IMR-90 (cell line): ENCODE measurements around the gene KBTBD12. TPM values are rescaled to one million over a fixed set of nuclear protein-coding genes. Genes with fewer than 3 reads are reported as not detected.

Experiments used
- ATAC-seq: fragments of 200-7000 bp; cut with Tn5 transposase; 2 replicates; pipeline ENCODE4 v1.9.1; 2020; ENCODE audit warnings: low read depth, mild to moderate bottlenecking, moderate library complexity
- BruUV-seq: library from RNA; stranded (reverse); fragments of 400-500 nt; replicated peaks from 2 replicates; lab custom pipeline; 2021; lab: Mats Ljungman, UMichigan
- CTCF ChIA-PET: fragments of 300-600 bp; formaldehyde crosslinking; extraction: SDS; loops from one replicate; lab custom pipeline; 2021; ENCODE audit warnings: antibody characterized with exemption; lab: Yijun Ruan, JAX
- POLR2A ChIA-PET: fragments of 300-600 bp; sonication (Branson Sonifier 250); formaldehyde crosslinking; loops from one replicate; lab custom pipeline; 2022; ENCODE audit warnings: antibody characterized with exemption; ENCODE audit not compliant: unreplicated experiment; lab: Charles Lee
- DNase-seq: peaks from one replicate; pipeline ENCODE4 v3.0.0; 2013
- H2AFZ ChIP-seq: replicated peaks from 2 replicates; pipeline ENCODE3; 2013; ENCODE audit warnings: low read length, mild to moderate bottlenecking; ENCODE audit not compliant: poor library complexity
- H2AK5ac ChIP-seq: 2 replicates; pipeline ENCODE4 v1.6.1; 2013; ENCODE audit warnings: low read depth, low read length, inconsistent platforms
- H2AK9ac ChIP-seq: replicated peaks from 2 replicates; pipeline ENCODE3; 2013; ENCODE audit warnings: mild to moderate bottlenecking, low read depth, low read length, moderate library complexity; ENCODE audit not compliant: poor library complexity
- H2BK120ac ChIP-seq: 2 replicates; pipeline ENCODE4 v1.6.1; 2013; ENCODE audit warnings: low read depth, low read length, inconsistent platforms
- H2BK15ac ChIP-seq: 3 replicates; pipeline ENCODE4 v1.6.1; 2013; ENCODE audit warnings: low read depth, low read length, inconsistent platforms
- H2BK20ac ChIP-seq: 2 replicates; pipeline ENCODE4 v1.6.1; 2013; ENCODE audit warnings: low read depth, mild to moderate bottlenecking, inconsistent platforms, low read length, moderate library complexity
- H2BK5ac ChIP-seq: 2 replicates; pipeline ENCODE4 v1.6.1; 2013; ENCODE audit warnings: mild to moderate bottlenecking, low read depth, low read length, inconsistent platforms; ENCODE audit not compliant: poor library complexity, severe bottlenecking
- H3K14ac ChIP-seq: replicated peaks from 2 replicates; pipeline ENCODE4 v1.6.1; 2013; ENCODE audit warnings: low read depth, low read length, inconsistent platforms
- H3K18ac ChIP-seq: 2 replicates; pipeline ENCODE4 v1.6.1; 2013; ENCODE audit warnings: low read depth, low read length, control low read depth
- H3K23ac ChIP-seq: 2 replicates; pipeline ENCODE4 v1.6.1; 2013; ENCODE audit warnings: low read depth, low read length, inconsistent platforms
- H3K27ac ChIP-seq: 2 replicates; pipeline ENCODE4 v1.5.1; 2013; ENCODE audit warnings: mild to moderate bottlenecking, control low read depth, low read length; ENCODE audit not compliant: insufficient read depth
- H3K27me3 ChIP-seq: 2 replicates; pipeline ENCODE4 v1.6.1; 2013; ENCODE audit warnings: low read length; ENCODE audit not compliant: control insufficient read depth, insufficient read depth
- H3K36me3 ChIP-seq: 2 replicates; pipeline ENCODE4 v1.6.1; 2013; ENCODE audit warnings: low read length, mixed read lengths; ENCODE audit not compliant: control insufficient read depth, insufficient read depth
- H3K4ac ChIP-seq: 2 replicates; pipeline ENCODE4 v1.6.1; 2013; ENCODE audit warnings: low read depth, low read length, inconsistent platforms
- H3K4me1 ChIP-seq: 2 replicates; pipeline ENCODE4 v1.6.1; 2013; ENCODE audit warnings: low read length, mixed read lengths; ENCODE audit not compliant: control insufficient read depth, insufficient read depth
- H3K4me2 ChIP-seq: 2 replicates; pipeline ENCODE4 v1.6.1; 2013; ENCODE audit warnings: low read depth, mild to moderate bottlenecking, control low read depth, low read length, moderate library complexity
- H3K4me3 ChIP-seq: 2 replicates; pipeline ENCODE4 v1.5.1; 2013; ENCODE audit warnings: low read depth, mild to moderate bottlenecking, control low read depth, low read length, moderate library complexity; ENCODE audit not compliant: insufficient read depth
- H3K56ac ChIP-seq: 2 replicates; pipeline ENCODE4 v1.6.1; 2013; ENCODE audit warnings: low read length, inconsistent platforms; ENCODE audit not compliant: insufficient read depth; ENCODE audit errors: extremely low read depth
- H3K79me1 ChIP-seq, 2 experiments: 2 replicates each; pipeline ENCODE4 v1.6.1; 2013; ENCODE audit warnings: low read length in 2 of 2, inconsistent platforms in 1 of 2, low read depth in 1 of 2
- H3K9ac ChIP-seq: 2 replicates; pipeline ENCODE4 v1.6.1; 2013; ENCODE audit warnings: low read depth, low read length, control low read depth
- H3K9me1 ChIP-seq: 2 replicates; pipeline ENCODE4 v1.6.1; 2013; ENCODE audit warnings: low read length, inconsistent platforms; ENCODE audit not compliant: insufficient read depth
- H3K9me3 ChIP-seq: 2 replicates; pipeline ENCODE4 v1.6.1; 2013; ENCODE audit warnings: low read length; ENCODE audit not compliant: control insufficient read depth, insufficient read depth
- H4K20me1 ChIP-seq: 2 replicates; pipeline ENCODE4 v1.6.1; 2013; ENCODE audit warnings: low read length, inconsistent platforms; ENCODE audit not compliant: insufficient read depth
- H4K5ac ChIP-seq: 2 replicates; pipeline ENCODE4 v1.6.1; 2013; ENCODE audit warnings: mild to moderate bottlenecking, low read depth, low read length, control low read depth
- H4K8ac ChIP-seq, 2 experiments: 2 replicates each; pipeline ENCODE4 v1.6.1; 2013; ENCODE audit warnings: low read depth in 2 of 2, low read length in 2 of 2, control low read depth in 1 of 2, inconsistent platforms in 1 of 2
- H4K91ac ChIP-seq: 2 replicates; pipeline ENCODE4 v1.6.1; 2013; ENCODE audit warnings: low read depth, low read length, inconsistent platforms; ENCODE audit not compliant: insufficient read depth
- BHLHE40 ChIP-seq: fragments of 150-350 bp; IDR thresholded peaks from 2 replicates; pipeline ENCODE4 v1.6.1; 2016; ENCODE audit warnings: mild to moderate bottlenecking, low read depth, low read length
- CEBPB ChIP-seq: IDR thresholded peaks from 2 replicates; pipeline ENCODE4 v1.6.1; 2012; ENCODE audit warnings: low read depth, low read length, improper control_type of control experiment
- CHD1 ChIP-seq: IDR thresholded peaks from 2 replicates; pipeline ENCODE4 v1.6.1; 2012; ENCODE audit warnings: low read depth, low read length, improper control_type of control experiment
- FOS ChIP-seq: fragments of 150-350 bp; IDR thresholded peaks from 2 replicates; pipeline ENCODE4 v1.6.1; 2016; ENCODE audit warnings: low read depth, low read length
- MAFK ChIP-seq: IDR thresholded peaks from 2 replicates; pipeline ENCODE4 v1.6.1; 2012; ENCODE audit warnings: low read depth, low read length, improper control_type of control experiment
- MAZ ChIP-seq: IDR thresholded peaks from 2 replicates; pipeline ENCODE4 v1.6.1; 2012; ENCODE audit warnings: low read depth, mild to moderate bottlenecking, low read length, improper control_type of control experiment, moderate library complexity, borderline replicate concordance
- MXI1 ChIP-seq: IDR thresholded peaks from 2 replicates; pipeline ENCODE4 v1.6.1; 2012; ENCODE audit warnings: low read depth, mild to moderate bottlenecking, low read length, moderate library complexity, borderline replicate concordance
- NFE2L2 ChIP-seq: fragments of 150-350 bp; IDR thresholded peaks from 2 replicates; pipeline ENCODE4 v1.6.1; 2016; ENCODE audit warnings: low read depth, mild to moderate bottlenecking, low read length
- POLR2A ChIP-seq: IDR thresholded peaks from 2 replicates; pipeline ENCODE4 v1.6.1; 2012; ENCODE audit warnings: mild to moderate bottlenecking, low read depth, low read length
- RAD21 ChIP-seq: IDR thresholded peaks from 2 replicates; pipeline ENCODE4 v1.6.1; 2012; ENCODE audit warnings: low read length, improper control_type of control experiment
- RCOR1 ChIP-seq: IDR thresholded peaks from 2 replicates; pipeline ENCODE4 v1.6.1; 2012; ENCODE audit warnings: mild to moderate bottlenecking, low read length, improper control_type of control experiment; ENCODE audit not compliant: insufficient replicate concordance
- RFX5 ChIP-seq: IDR thresholded peaks from 2 replicates; pipeline ENCODE4 v1.8.0; 2012; ENCODE audit warnings: low read depth, mild to moderate bottlenecking, low read length, moderate library complexity
- SMC3 ChIP-seq: fragments of 150-350 bp; IDR thresholded peaks from 2 replicates; pipeline ENCODE4 v1.6.1; 2016; ENCODE audit warnings: low read depth, mild to moderate bottlenecking, antibody characterized with exemption, low read length, moderate library complexity
- USF2 ChIP-seq: fragments of 150-350 bp; IDR thresholded peaks from 2 replicates; pipeline ENCODE4 v1.6.1; 2017; ENCODE audit warnings: mild to moderate bottlenecking, antibody characterized with exemption, low read length, low read depth
- dilution Hi-C: fragments of 300-500 bp; cut with HindIII; formaldehyde crosslinking; loops from one replicate; pipeline ENCODE4 v1.14.3; 2018; ENCODE audit warnings: low sequenced_read_pairs; ENCODE audit not compliant: unreplicated experiment
- in situ Hi-C: fragments of 300-500 bp; cut with MboI; formaldehyde crosslinking; loops from 3 replicates; pipeline ENCODE4 v1.14.3; 2019; ENCODE audit warnings: low sequenced_read_pairs, inconsistent platforms, mixed read lengths
- intact Hi-C: fragments of 100-400 bp; cut with micrococcal nuclease; formaldehyde crosslinking; loops from 2 replicates; pipeline ENCODE4 v1.10.0; 2022
- polyA plus RNA-seq, 3 experiments: library from polyadenylated mRNA; depleted of rRNA; stranded (reverse); fragments of >200 nt; gene quantifications; 2 replicates each; pipeline ENCODE4 v1.2.3, GENCODE V29; 2012; ENCODE audit warnings: low replicate concordance in 1 of 3
- total RNA-seq: library from RNA; depleted of rRNA; stranded (reverse); fragments of >200 nt; gene quantifications from 2 replicates; pipeline ENCODE4 v1.2.3, GENCODE V29; 2012
- TF ChIP-seq, protein P1 (sequence below): fragments of 150-350 bp; IDR thresholded peaks from 2 replicates; pipeline ENCODE4 v1.6.1; 2016; ENCODE audit warnings: low read depth, mild to moderate bottlenecking, low read length, moderate library complexity, borderline replicate concordance
- TF ChIP-seq, protein P2 (sequence below): conservative IDR thresholded peaks from 2 replicates; pipeline ENCODE4 v1.5.1; 2012; ENCODE audit warnings: mild to moderate bottlenecking, low read depth, low read length, improper control_type of control experiment

KBTBD12 gene
- total and polyA plus RNA-seq, 2 of the 4 experiments (the other 2 are of a cell fraction): not detected

DNA sequence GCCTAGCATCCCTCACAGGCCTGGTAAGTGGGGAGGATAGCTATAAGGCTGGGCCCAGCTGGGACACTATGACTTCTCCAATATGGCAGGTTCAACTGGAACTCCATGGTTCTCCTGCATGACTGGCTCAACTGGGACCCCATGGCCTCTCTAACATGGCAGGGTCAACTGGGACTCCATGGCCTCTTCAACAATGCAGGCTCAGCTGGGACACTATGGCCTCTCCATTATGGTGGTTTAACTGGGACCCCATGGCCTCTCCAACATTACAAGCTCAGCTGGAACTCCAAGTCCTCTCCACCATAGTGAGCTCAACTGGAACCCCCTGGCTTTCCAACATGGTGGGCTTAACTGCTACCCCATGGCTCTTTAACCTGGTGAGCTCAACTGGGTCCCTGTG, 79.0 kb downstream of the KBTBD12 start:
- Histone ChIP-seq H4K5ac (no peak overlapping the region), H3K36me3 (no peaks in the 10 kb centered on the region), H3K4me2 (no peak overlapping the region), H3K9me3 (peaks cover 3% of the 10 kb centered on the region; the same call in 1 of the 2 replicates), H3K27ac (no peak overlapping the region), H4K8ac (no peak overlapping the region), H3K79me1 (no peaks in the 10 kb centered on the region), H2AFZ (no peak overlapping the region), H3K4ac (no peak overlapping the region), H3K9me1 (peaks cover 2% of the 10 kb centered on the region; the same call in 1 of the 2 replicates), H3K4me3 (no peak overlapping the region), H2BK15ac (no peak overlapping the region), H3K56ac (no peak overlapping the region), H2BK20ac (no peak overlapping the region), H2BK5ac (no peak overlapping the region), H3K4me1 (no peaks in the 10 kb centered on the region), H4K20me1 (no peaks in the 10 kb centered on the region), H3K27me3 (peaks cover 33% of the 10 kb centered on the region), H4K91ac (no peak overlapping the region), H2AK9ac (no peak overlapping the region), H3K9ac (no peak overlapping the region), H3K18ac (no peak overlapping the region), H3K23ac (no peak overlapping the region), H3K14ac (no peak overlapping the region), H2BK120ac (no peak overlapping the region), H2AK5ac (no peak overlapping the region)
- intact Hi-C loops: no loop called here
- BruUV-seq: no TSS peak
- dilution Hi-C loops: no loop called here
- TF ChIP-seq MAZ (no peak), MAFK (no peak), POLR2A (no peak), RAD21 (no peak), BHLHE40 (no peak), NFE2L2 (no peak), RCOR1 (no peak), CEBPB (no peak), CHD1 (no peak), FOS (no peak), MXI1 (no peak), SMC3 (no peak), RFX5 (no peak), USF2 (no peak)
- TF ChIP-seq, protein P1, sequence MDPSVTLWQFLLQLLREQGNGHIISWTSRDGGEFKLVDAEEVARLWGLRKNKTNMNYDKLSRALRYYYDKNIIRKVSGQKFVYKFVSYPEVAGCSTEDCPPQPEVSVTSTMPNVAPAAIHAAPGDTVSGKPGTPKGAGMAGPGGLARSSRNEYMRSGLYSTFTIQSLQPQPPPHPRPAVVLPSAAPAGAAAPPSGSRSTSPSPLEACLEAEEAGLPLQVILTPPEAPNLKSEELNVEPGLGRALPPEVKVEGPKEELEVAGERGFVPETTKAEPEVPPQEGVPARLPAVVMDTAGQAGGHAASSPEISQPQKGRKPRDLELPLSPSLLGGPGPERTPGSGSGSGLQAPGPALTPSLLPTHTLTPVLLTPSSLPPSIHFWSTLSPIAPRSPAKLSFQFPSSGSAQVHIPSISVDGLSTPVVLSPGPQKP: no peak
- TF ChIP-seq, protein P2, sequence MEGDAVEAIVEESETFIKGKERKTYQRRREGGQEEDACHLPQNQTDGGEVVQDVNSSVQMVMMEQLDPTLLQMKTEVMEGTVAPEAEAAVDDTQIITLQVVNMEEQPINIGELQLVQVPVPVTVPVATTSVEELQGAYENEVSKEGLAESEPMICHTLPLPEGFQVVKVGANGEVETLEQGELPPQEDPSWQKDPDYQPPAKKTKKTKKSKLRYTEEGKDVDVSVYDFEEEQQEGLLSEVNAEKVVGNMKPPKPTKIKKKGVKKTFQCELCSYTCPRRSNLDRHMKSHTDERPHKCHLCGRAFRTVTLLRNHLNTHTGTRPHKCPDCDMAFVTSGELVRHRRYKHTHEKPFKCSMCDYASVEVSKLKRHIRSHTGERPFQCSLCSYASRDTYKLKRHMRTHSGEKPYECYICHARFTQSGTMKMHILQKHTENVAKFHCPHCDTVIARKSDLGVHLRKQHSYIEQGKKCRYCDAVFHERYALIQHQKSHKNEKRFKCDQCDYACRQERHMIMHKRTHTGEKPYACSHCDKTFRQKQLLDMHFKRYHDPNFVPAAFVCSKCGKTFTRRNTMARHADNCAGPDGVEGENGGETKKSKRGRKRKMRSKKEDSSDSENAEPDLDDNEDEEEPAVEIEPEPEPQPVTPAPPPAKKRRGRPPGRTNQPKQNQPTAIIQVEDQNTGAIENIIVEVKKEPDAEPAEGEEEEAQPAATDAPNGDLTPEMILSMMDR: no peak
- in situ Hi-C loops: no loop called here
- POLR2A ChIA-PET: no interaction called here
- DNase-seq: no peak
- ATAC-seq: no peak
- CTCF ChIA-PET: no interaction called here
